NCI-H1436 treated with DMSO at 0.1 percent for 48 hours (cell line): Measurements from ENCODE around the gene KIAA0513.
A peak's percentile ranks its signal among the peaks of the same experiment; 100 is the strongest.

ENCODE experiments used
- DNase-seq: peaks from one replicate; lab custom pipeline; 2025; lab: John Stamatoyannopoulos, UW

KIAA0513 gene

DNA sequence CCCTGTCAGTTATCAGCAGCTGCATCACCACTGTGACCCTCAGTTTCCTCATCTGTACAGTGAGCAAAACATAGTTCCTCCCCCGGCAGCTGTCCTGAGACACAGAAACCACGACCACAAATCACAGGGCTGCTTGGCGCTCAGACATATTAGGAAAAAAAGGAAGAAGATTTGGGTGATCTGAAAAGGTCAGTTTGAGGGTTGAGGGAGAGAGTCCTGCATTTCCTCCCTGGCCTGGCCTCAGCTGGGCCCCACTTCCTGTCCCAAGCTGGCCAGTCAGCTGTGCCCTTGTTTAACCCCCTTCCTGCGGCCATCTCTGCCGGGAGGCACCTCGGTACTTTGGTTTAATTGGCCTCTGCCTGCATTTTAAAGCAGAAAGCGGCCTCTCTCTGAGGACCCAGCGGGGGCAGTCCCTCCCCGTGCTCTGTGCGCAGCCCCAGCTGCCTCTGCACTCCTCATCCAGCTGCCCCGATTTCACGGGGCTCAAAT is 108.7 kb downstream of the KIAA0513 start:
- DNase-seq, result no peak

- DNase-seq, result no peak
Observed at GRCh38 chr16:85136702-85137322, 109.2 kb downstream of the KIAA0513 start.

DNA sequence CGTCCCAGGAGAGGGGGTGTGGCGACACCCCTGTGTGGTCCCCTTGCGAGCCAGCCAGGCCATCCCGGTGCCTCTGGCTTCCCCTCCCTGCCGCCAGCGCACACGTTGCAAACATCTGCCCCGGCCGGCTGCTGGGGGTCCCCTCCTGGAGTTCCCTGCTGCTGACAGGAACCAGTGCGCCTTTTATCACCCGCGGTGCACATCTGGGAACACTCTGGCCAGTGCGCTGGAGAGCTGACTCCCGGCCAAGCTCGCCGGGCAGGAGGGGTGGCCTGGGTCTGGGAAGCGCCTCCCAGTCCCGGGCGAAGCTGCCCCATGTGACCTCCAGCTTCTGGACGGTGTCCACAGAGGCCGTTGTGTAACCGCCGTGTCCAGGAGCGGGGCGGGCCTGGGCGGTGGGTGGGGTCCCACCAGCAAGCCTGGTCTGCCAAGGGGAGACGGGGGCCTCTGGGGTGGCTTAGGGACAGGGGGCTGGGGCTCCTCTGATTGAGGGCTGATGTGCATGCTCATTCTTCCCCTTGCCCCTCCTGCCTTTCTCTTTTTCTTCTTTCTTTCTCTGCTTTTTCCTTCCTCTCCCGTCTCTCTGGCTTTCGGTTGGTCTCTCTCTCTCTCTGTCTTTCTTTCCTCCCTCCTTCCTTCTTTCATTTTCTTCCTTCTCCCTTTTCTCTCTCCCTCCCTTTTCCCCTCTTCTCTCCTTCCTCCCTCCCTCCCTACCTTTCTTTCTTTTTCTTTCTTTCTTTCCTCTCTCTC is 109.9 kb downstream of the KIAA0513 start:
- no peak for DNase-seq

- no peak for DNase-seq
Observed at GRCh38 chr16:85138073-85138824, 110.7 kb downstream of the KIAA0513 start.

DNA sequence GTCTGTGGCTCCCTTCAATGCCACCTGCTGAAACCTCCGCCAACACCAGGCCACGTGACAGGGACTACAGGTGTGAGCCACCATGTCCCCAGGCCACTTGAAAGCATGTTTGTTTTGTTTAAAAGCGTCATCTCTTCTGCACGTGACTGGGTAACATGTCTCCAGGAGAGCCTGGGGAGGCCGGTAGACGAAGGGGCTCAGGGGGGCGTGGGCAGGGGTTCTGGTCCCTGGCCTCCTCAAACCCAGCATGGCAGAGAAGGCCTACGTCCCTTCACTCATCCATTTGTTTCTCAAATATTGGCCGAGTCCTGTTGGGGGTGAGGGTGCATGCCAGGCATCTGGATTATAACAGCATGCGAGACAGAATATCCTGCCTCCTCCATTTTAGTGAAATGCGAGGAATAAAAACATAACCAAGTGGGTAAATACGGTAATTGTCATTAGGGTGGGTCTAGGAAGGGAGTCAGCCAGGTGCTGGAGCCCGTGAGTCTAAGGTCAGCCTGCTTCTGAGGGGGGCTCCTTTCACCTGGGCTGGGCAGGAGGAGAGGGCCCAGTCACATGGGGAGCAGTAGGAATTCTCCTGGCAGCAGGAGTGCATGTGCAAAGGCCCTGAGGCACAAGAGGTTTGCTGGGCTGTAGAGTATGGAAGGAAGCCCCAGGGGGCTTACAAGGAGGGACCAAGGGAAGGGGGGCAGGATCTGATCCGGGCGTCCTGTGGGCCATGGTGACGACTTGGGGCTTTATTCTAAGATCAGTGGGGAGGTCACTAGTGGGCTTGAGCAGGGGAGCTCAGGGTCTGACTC is 111.4 kb downstream of the KIAA0513 start:
- DNase-seq, result peak; percentile 35

DNA sequence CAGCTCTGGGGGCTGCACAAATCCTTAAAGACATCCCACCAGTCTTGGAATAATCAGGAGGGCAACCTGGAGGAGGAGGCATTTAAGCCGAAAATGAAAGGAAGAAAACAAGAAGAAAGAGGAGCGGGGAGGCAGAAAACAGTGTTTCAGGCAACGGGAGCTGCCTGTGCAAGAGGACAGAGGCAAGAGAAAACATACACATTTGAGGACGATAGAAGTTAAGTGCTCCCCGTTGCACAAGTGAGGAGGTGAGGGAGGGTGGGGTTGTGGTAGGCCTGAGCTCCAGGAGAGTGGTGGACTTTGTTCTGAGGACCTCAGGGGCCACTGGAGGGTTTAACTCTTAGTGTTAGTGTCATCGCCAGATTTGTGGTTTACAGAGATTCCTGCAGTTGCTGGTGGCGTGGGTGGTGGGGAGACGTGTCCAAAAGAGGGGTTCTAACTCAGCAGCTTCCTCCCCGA is 112.3 kb downstream of the KIAA0513 start:
- no peak for DNase-seq

- no peak for DNase-seq
Observed at GRCh38 chr16:85140455-85141012, 112.9 kb downstream of the KIAA0513 start.

DNA sequence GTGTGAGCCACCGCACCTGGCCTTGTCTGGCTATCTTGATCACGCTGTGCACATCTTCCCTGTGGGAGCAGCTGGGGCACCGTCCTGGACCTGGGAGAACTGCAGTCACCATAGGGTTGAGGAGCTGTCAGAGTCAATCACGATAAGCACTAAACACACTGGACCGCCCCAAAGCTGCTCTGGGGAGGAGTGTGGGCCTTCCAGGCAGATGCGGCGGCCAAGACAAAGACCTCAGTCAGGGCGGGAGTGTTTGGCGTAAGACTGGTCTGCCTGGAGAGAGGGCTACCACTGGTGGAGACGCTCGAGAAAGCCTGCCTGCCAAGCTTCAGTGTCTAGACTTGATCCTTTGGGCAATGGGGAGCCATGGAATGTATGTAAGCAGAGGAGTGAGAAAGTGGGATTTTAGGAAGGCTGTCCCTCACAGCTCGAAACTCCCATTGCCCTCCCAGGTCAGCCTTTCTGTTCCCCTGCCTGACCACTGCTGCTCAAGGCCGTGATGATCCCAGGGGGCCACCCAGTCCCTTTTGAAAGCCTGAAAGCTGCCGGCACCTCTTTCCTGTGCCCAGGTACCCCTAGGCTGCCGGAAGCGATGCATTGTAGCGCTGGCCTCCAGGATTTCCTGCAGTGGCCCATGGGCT is 114.0 kb downstream of the KIAA0513 start:
- no peak for DNase-seq

DNA sequence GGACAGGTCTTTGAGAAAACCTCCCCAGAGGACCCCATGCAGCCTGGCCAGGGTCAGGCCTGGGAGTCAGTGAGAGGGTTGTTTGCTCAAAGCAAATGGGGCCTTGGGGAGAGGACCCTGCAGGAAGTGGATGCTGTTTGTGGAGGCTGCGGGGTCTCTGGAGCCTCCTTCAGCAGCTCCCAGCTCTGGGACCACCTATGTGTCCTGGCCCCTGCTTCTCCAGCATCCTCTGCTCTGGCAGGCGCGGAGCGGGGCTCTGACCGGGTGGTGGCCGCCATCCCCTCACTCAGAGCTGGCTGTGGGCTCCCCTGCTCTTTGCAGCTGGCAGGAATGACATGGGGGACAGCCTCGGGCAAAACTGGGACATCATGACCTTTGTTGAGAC is 114.5 kb downstream of the KIAA0513 start:
- no peak for DNase-seq

GRCh38 chr16:85142771-85143211 is 115.2 kb downstream of the KIAA0513 start:
- DNase-seq, result no peak
